ENCODE measurements around the gene SAT2. TPM values are rescaled to one million over a fixed set of nuclear protein-coding genes. Genes with fewer than 3 reads are reported as not detected.
A peak's percentile ranks its signal among the peaks of the same experiment; 100 is the strongest.
"Not testable (repeated sequence)": the region's sequence is repeated elsewhere in the genome, so short reads cannot be mapped to it uniquely, and the experiment has no call there.

SAT2 gene
- total RNA-seq, 6 experiments from 2014 or later, result 39.2 to 55.0 (median 43.5) TPM

- Mint-ChIP-seq H3K4me1 (ENCODE audit: low read depth) (peaks cover 10% of the 10 kb centered on the region; the same call in 1 of the 2 replicates), H3K36me3 (ENCODE audit: low read depth) (peaks cover 4% of the 10 kb centered on the region; the same call in 1 of the 2 replicates), H3K4me3 (peak overlapping the region; percentile 91), H3K27ac (no peak overlapping the region), H3K27me3 (ENCODE audit: insufficient read depth) (peaks cover 3% of the 10 kb centered on the region), H3K9me3 (no peaks in the 10 kb centered on the region)
- TF ChIP-seq CTCF (IDR thresholded peaks at IDR 0.05), result no peak
- no peak for DNase-seq
Measured at GRCh38 chr17:7626307-7626706, 1.3 kb downstream of the SAT2 start.

DNA sequence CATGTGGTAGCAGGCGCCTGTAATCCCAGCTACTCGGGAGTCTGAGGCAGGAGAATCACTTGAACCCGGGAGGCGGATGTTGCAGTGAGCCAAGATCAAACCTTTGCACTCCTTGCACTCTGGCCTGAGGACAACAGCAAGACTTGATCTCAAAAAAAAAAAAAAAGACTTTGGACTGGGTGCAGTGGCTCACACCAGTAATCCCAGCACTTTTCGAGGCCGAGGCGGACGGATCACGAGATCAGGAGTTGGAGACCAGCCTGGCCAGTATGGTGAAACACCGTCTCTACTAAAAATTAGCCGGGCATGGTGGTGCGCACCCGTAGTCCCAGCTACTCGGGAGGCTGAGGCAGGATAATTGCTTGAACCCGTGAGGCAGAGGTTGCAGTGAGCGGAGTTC is 1.9 kb downstream of the SAT2 start:
- not testable (repeated sequence) for H3K27me3 Mint-ChIP-seq (ENCODE audit: insufficient read depth); DNase-seq; H3K36me3 Mint-ChIP-seq (ENCODE audit: low read depth); H3K27ac Mint-ChIP-seq; H3K4me3 Mint-ChIP-seq; H3K9me3 Mint-ChIP-seq
- H3K4me1 Mint-ChIP-seq (ENCODE audit: low read depth), result peaks cover 10% of the 10 kb centered on the region; the same call in 1 of the 2 replicates

DNA sequence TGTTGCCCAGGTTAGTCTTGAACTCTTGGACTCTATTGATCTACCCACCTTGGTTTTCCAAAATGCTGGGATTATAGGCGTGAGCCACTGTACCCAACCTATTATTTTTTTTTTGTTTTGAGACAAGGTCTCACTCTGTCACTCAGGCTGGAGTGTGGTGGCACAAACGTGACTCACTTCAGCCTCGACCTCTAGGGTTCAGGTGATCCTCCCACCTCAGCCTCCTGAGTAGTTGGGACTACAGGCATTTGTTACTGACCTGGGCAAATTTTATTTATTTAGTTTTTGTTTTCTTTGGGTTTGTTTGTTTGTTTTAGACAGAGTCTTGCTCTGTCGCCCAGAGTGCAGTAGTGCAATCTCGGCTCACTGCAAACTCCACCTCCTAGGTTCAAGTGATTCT is 4.0 kb downstream of the SAT2 start:
- no peak for DNase-seq
- H3K27me3 Mint-ChIP-seq (ENCODE audit: insufficient read depth), result peaks cover 3% of the 10 kb centered on the region; the same call in 1 of the 2 replicates
- no peak for TF ChIP-seq CTCF (IDR thresholded peaks at IDR 0.05)
- H3K9me3 Mint-ChIP-seq, result no peaks in the 10 kb centered on the region
- H3K4me1 Mint-ChIP-seq (ENCODE audit: low read depth), result peaks cover 10% of the 10 kb centered on the region; the same call in 1 of the 2 replicates
- H3K27ac Mint-ChIP-seq, result no peak overlapping the region
- H3K4me3 Mint-ChIP-seq, result no peak overlapping the region
- H3K36me3 Mint-ChIP-seq (ENCODE audit: low read depth), result peaks cover 4% of the 10 kb centered on the region; the same call in 1 of the 2 replicates

GRCh38 chr17:7620835-7621234 is 6.8 kb downstream of the SAT2 start:
- Mint-ChIP-seq H3K4me1 (ENCODE audit: low read depth) (no peaks in the 10 kb centered on the region), H3K9me3 (no peaks in the 10 kb centered on the region), H3K27me3 (ENCODE audit: insufficient read depth) (peaks cover 3% of the 10 kb centered on the region; the same call in 1 of the 2 replicates), H3K36me3 (ENCODE audit: low read depth) (no peaks in the 10 kb centered on the region), H3K27ac (no peak overlapping the region), H3K4me3 (no peak overlapping the region)
- DNase-seq, result no peak
- TF ChIP-seq CTCF (IDR thresholded peaks at IDR 0.05), result no peak

GRCh38 chr17:7618608-7619007 is 9.0 kb downstream of the SAT2 start:
- no peak overlapping the region for H3K27ac Mint-ChIP-seq
- DNase-seq, result no peak
- H3K4me1 Mint-ChIP-seq (ENCODE audit: low read depth), result peaks cover 3% of the 10 kb centered on the region
- H3K9me3 Mint-ChIP-seq, result no peaks in the 10 kb centered on the region
- no peak for TF ChIP-seq CTCF (IDR thresholded peaks at IDR 0.05)
- H3K4me3 Mint-ChIP-seq, result no peak overlapping the region
- peaks cover 2% of the 10 kb centered on the region for H3K36me3 Mint-ChIP-seq (ENCODE audit: low read depth)
- peaks cover 2% of the 10 kb centered on the region; the same call in 1 of the 2 replicates for H3K27me3 Mint-ChIP-seq (ENCODE audit: insufficient read depth)

DNA sequence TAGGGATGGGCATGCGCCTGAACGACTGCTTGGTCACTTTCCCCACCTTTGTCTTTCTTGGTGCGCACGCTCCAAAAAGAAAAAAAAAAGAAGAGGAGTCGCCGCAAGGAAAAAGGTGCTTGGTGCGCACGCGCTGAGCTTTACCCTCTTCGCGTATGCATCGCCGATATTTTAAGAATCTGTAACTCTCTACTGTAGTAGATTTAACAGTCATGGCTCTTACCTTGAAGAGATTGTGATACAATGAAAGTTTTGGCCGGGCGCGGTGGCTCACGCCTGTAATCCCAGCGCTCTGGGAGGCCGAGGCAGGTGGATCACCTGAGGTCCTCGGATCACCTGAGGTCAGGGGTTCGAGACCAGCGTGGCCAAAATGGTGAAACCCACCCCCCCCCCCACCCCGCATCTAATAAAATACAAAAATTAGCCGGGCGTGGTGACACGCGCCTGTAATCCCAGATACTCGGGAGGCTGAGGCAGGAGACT is 12.3 kb downstream of the SAT2 start:
- Mint-ChIP-seq H3K4me1 (ENCODE audit: low read depth) (peaks cover 33% of the 10 kb centered on the region), H3K27me3 (ENCODE audit: insufficient read depth) (peaks cover 2% of the 10 kb centered on the region; the same call in 1 of the 2 replicates), H3K36me3 (ENCODE audit: low read depth) (peaks cover 31% of the 10 kb centered on the region), H3K4me3 (peak overlapping the region; percentile 87), H3K9me3 (no peaks in the 10 kb centered on the region), H3K27ac (peak overlapping the region; percentile 79)
- no peak for DNase-seq
- TF ChIP-seq CTCF (IDR thresholded peaks at IDR 0.05), result no peak

Data from HFFc6 (cell line).